Measurements from ENCODE around the gene ZNF205.
A peak's percentile ranks its signal among the peaks of the same experiment; 100 is the strongest.

ZNF205 gene

GRCh38 chr16:3087243-3088235 is 24.8 kb upstream of the ZNF205 start:
- peak; percentile 36; the same call in 1 of the 2 replicates for TF ChIP-seq CTCF (IDR thresholded peaks at IDR 0.05; ENCODE audit: borderline replicate concordance, insufficient read depth, low read depth, low read length)
- H3K4me3 ChIP-seq (ENCODE audit: low read depth, low read length), result no peak overlapping the region

GRCh38 chr16:3088450-3088849 is 23.9 kb upstream of the ZNF205 start:
- H3K4me3 ChIP-seq (ENCODE audit: low read depth, low read length), result no peak overlapping the region
- no peak for TF ChIP-seq CTCF (IDR thresholded peaks at IDR 0.05; ENCODE audit: borderline replicate concordance, insufficient read depth, low read depth, low read length)

- H3K4me3 ChIP-seq (ENCODE audit: low read depth, low read length), result no peak overlapping the region
- no peak for TF ChIP-seq CTCF (IDR thresholded peaks at IDR 0.05; ENCODE audit: borderline replicate concordance, insufficient read depth, low read depth, low read length)
Observed at GRCh38 chr16:3088925-3089716, 23.3 kb upstream of the ZNF205 start.

GRCh38 chr16:3089717-3090592 is 22.4 kb upstream of the ZNF205 start:
- H3K4me3 ChIP-seq (ENCODE audit: low read depth, low read length), result no peak overlapping the region
- no peak for TF ChIP-seq CTCF (IDR thresholded peaks at IDR 0.05; ENCODE audit: borderline replicate concordance, insufficient read depth, low read depth, low read length)

GRCh38 chr16:3091551-3091950 is 20.8 kb upstream of the ZNF205 start:
- H3K4me3 ChIP-seq (ENCODE audit: low read depth, low read length), result no peak overlapping the region
- no peak for TF ChIP-seq CTCF (IDR thresholded peaks at IDR 0.05; ENCODE audit: borderline replicate concordance, insufficient read depth, low read depth, low read length)

- no peak overlapping the region for H3K4me3 ChIP-seq (ENCODE audit: low read depth, low read length)
- TF ChIP-seq CTCF (IDR thresholded peaks at IDR 0.05; ENCODE audit: borderline replicate concordance, insufficient read depth, low read depth, low read length), result no peak
Observed at GRCh38 chr16:3092501-3092941, 19.9 kb upstream of the ZNF205 start.

Measured in GM12875 (cell line).